H1 (cell line): ENCODE results near the gene RPL7A. TPM values are rescaled to one million over a fixed set of nuclear protein-coding genes. Genes with fewer than 3 reads are reported as not detected.
"Not testable (repeated sequence)": the region's sequence is repeated elsewhere in the genome, so short reads cannot be mapped to it uniquely, and the experiment has no call there.

Source experiments
- CTCF ChIA-PET: fragments of 300-600 bp; sonication (Branson Sonifier 250); formaldehyde crosslinking; loops from one replicate; lab custom pipeline; 2021; ENCODE audit not compliant: partially characterized antibody; lab: Charles Lee
- POLR2A ChIA-PET: fragments of 300-600 bp; sonication (Branson Sonifier 250); formaldehyde crosslinking; loops from one replicate; lab custom pipeline; 2021; ENCODE audit warnings: inconsistent platforms; ENCODE audit not compliant: partially characterized antibody; lab: Charles Lee
- DNase-seq, 2 experiments: peaks; one replicate each; pipeline versions ENCODE4 v3.0.0 to v3.0.0-alpha.2; 2010 to 2022; ENCODE audit warnings: low spot score in 2 of 2, low read depth in 1 of 2, mixed read lengths in 1 of 2
- FAIRE-seq: peaks from 2 replicates; lab custom pipeline; 2011; peaks lifted over from hg19 to GRCh38; lab: Jason Lieb, UNC
- H2AFZ ChIP-seq: 2 replicates; pipeline ENCODE4 v1.8.1; 2012; ENCODE audit warnings: low read length, inconsistent platforms
- H2AK5ac ChIP-seq: 2 replicates; pipeline ENCODE4 v1.6.1; 2013; ENCODE audit warnings: low read depth, low read length
- H2BK120ac ChIP-seq: replicated peaks from 2 replicates; pipeline ENCODE3; 2013; ENCODE audit warnings: low read depth, low read length, inconsistent platforms
- H2BK12ac ChIP-seq: 2 replicates; pipeline ENCODE4 v1.6.1; 2013; ENCODE audit warnings: low read depth, low read length
- H2BK15ac ChIP-seq: 2 replicates; pipeline ENCODE4 v1.6.1; 2013; ENCODE audit warnings: low read length
- H2BK20ac ChIP-seq: 2 replicates; pipeline ENCODE4 v1.6.1; 2013; ENCODE audit warnings: low read length
- H2BK5ac ChIP-seq: 2 replicates; pipeline ENCODE4 v1.6.1; 2013; ENCODE audit warnings: low read depth, low read length
- H3K14ac ChIP-seq: 2 replicates; pipeline ENCODE4 v1.6.1; 2013; ENCODE audit warnings: inconsistent platforms; ENCODE audit not compliant: insufficient read length
- H3K18ac ChIP-seq: 2 replicates; pipeline ENCODE4 v1.6.1; 2013; ENCODE audit warnings: low read length; ENCODE audit errors: extremely low read depth
- H3K23ac ChIP-seq: 2 replicates; pipeline ENCODE4 v1.6.1; 2013; ENCODE audit warnings: inconsistent platforms; ENCODE audit not compliant: insufficient read length
- H3K23me2 ChIP-seq: 2 replicates; pipeline ENCODE4 v1.6.1; 2013; ENCODE audit warnings: low read depth, low read length
- H3K27ac ChIP-seq: 2 replicates; pipeline ENCODE4 v1.6.1; 2011; ENCODE audit warnings: low read depth, low read length, inconsistent platforms
- H3K27me3 ChIP-seq, 4 experiments: replicated peaks in 1 of 4; 1 replicate in 1 of 4; 2 replicates in 3 of 4; pipeline versions ENCODE4 v1.6.1 to v1.8.1; 2011 to 2013; ENCODE audit warnings: low read length in 3 of 4, mild to moderate bottlenecking in 3 of 4, inconsistent platforms in 2 of 4, mixed read lengths in 2 of 4, moderate library complexity in 1 of 4; ENCODE audit not compliant: control insufficient read depth in 3 of 4, insufficient read depth in 3 of 4; ENCODE audit errors: extremely low read depth in 1 of 4
- H3K36me3 ChIP-seq, 4 experiments: 2 replicates each; pipeline versions ENCODE4 v1.6.1 to v1.8.1; 2011 to 2013; ENCODE audit warnings: mild to moderate bottlenecking in 4 of 4, low read length in 3 of 4, moderate library complexity in 2 of 4, control low read depth in 1 of 4, inconsistent platforms in 1 of 4; ENCODE audit not compliant: insufficient read depth in 4 of 4, control insufficient read depth in 2 of 4
- H3K4ac ChIP-seq: replicated peaks from 2 replicates; pipeline ENCODE3; 2013; ENCODE audit warnings: low read length, low read depth, mixed read lengths, inconsistent platforms; ENCODE audit not compliant: insufficient read length
- H3K4me1 ChIP-seq, 4 experiments: replicated peaks in 1 of 4; 1 replicate in 1 of 4; 2 replicates in 3 of 4; pipeline versions ENCODE4 v1.6.1 to v1.8.1; 2011 to 2013; ENCODE audit warnings: low read length in 3 of 4, inconsistent platforms in 2 of 4, mixed read lengths in 1 of 4; ENCODE audit not compliant: insufficient read depth in 4 of 4, control insufficient read depth in 3 of 4
- H3K4me2 ChIP-seq, 2 experiments: 2 replicates each; pipeline versions ENCODE4 v1.6.1 to v1.8.1; 2011 to 2013; ENCODE audit warnings: low read depth in 2 of 2, low read length in 2 of 2, control low read depth in 1 of 2, inconsistent platforms in 1 of 2, mild to moderate bottlenecking in 1 of 2; ENCODE audit not compliant: insufficient read depth in 1 of 2
- H3K4me3 ChIP-seq, 4 experiments: fragments of 200-600, 300-600 bp in 1 of 4; sonication (generic), shearing (Covaris generic), sonication (Bioruptor Twin) in 1 of 4; 2 replicates each; pipeline versions ENCODE4 v1.5.1 to v1.8.1; 2011 to 2016; ENCODE audit warnings: low read length in 4 of 4, low read depth in 3 of 4, control low read depth in 2 of 4, inconsistent platforms in 2 of 4, mild to moderate bottlenecking in 2 of 4, mixed read lengths in 1 of 4, moderate library complexity in 1 of 4; ENCODE audit not compliant: insufficient read depth in 2 of 4; ENCODE audit errors: extremely low read depth in 1 of 4
- H3K56ac ChIP-seq: replicated peaks from 2 replicates; pipeline ENCODE3; 2013; ENCODE audit warnings: low read depth, mild to moderate bottlenecking, mixed read lengths, low read length, inconsistent platforms; ENCODE audit not compliant: insufficient read length
- H3K79me1 ChIP-seq: 2 replicates; pipeline ENCODE4 v1.6.1; 2013; ENCODE audit warnings: low read depth, low read length, control low read depth
- H3K79me2 ChIP-seq, 2 experiments: 2 replicates each; pipeline versions ENCODE4 v1.6.1 to v1.8.1; 2012 to 2013; ENCODE audit warnings: low read length in 2 of 2, mild to moderate bottlenecking in 2 of 2, inconsistent platforms in 1 of 2; ENCODE audit not compliant: insufficient read depth in 2 of 2, control insufficient read depth in 1 of 2
- H3K9ac ChIP-seq, 4 experiments: replicated peaks in 1 of 4; 1 replicate in 1 of 4; 2 replicates in 3 of 4; pipeline versions ENCODE4 v1.6.1 to v1.8.1; 2011 to 2013; ENCODE audit warnings: low read depth in 3 of 4, low read length in 3 of 4, control low read depth in 2 of 4, mild to moderate bottlenecking in 2 of 4, moderate library complexity in 2 of 4, inconsistent platforms in 1 of 4; ENCODE audit errors: extremely low read depth in 1 of 4
- H3K9me3 ChIP-seq, 2 experiments: 2 replicates each; pipeline versions ENCODE4 v1.6.1 to v1.8.1; 2012 to 2013; ENCODE audit warnings: mild to moderate bottlenecking in 2 of 2, moderate library complexity in 2 of 2, control low read depth in 1 of 2, inconsistent platforms in 1 of 2, low read depth in 1 of 2, low read length in 1 of 2, mixed read lengths in 1 of 2; ENCODE audit not compliant: insufficient read depth in 2 of 2
- H4K20me1 ChIP-seq, 2 experiments: replicated peaks in 1 of 2; 2 replicates each; pipeline versions ENCODE3 to v1.8.1; 2011 to 2013; ENCODE audit warnings: inconsistent platforms in 2 of 2, low read length in 2 of 2, mild to moderate bottlenecking in 1 of 2; ENCODE audit not compliant: insufficient read depth in 2 of 2, control insufficient read depth in 1 of 2
- H4K5ac ChIP-seq: 2 replicates; pipeline ENCODE4 v1.6.1; 2013; ENCODE audit warnings: low read length, low read depth, mixed read lengths, inconsistent platforms; ENCODE audit not compliant: insufficient read length
- H4K8ac ChIP-seq: 2 replicates; pipeline ENCODE4 v1.8.0; 2013; ENCODE audit warnings: mild to moderate bottlenecking, moderate library complexity, low read length, inconsistent platforms; ENCODE audit not compliant: insufficient read depth; ENCODE audit errors: extremely low read depth
- H4K91ac ChIP-seq: replicated peaks from 2 replicates; pipeline ENCODE3; 2013; ENCODE audit warnings: low read length, mixed read lengths, inconsistent platforms; ENCODE audit not compliant: insufficient read length
- WGBS, 2 experiments: shearing (Covaris generic) in 1 of 2; methylation state at CpG; one replicate each; pipeline versions ENCODE4 v1.1.6 to v1.1.7; 2013 to 2015; ENCODE audit warnings: low lambda C conversion rate in 2 of 2, mixed read lengths in 2 of 2, inconsistent platforms in 1 of 2, low coverage in 1 of 2, missing lambda C conversion rate in 1 of 2; ENCODE audit not compliant: insufficient replicate concordance in 2 of 2, insufficient coverage in 1 of 2, insufficient read length in 1 of 2; ENCODE audit errors: extremely low coverage in 1 of 2, missing lambda C conversion rate in 1 of 2; 5-methylcytosine and 5-hydroxymethylcytosine counted together
- polyA plus RNA-seq, 7 experiments: library from polyadenylated mRNA; depleted of rRNA in 3 of 7; stranded (reverse) in 5 of 7; unstranded in 2 of 7; fragments of >200 nt in 5 of 7; fragments of 200-250 nt in 2 of 7; gene quantifications; 1 replicate in 5 of 7; 2 replicates in 1 of 7; 4 replicates in 1 of 7; pipeline versions ENCODE4 v1.2.1 to v1.2.3, GENCODE V29; 2011 to 2013; ENCODE audit warnings: missing spikeins in 2 of 7, mixed read lengths in 2 of 7
- total RNA-seq: library from RNA; stranded (reverse); fragmentation: NEBNext Ultra II Directional; extraction: Animal tissue kit (Norgen Biotek cat#: 25700); gene quantifications from 2 replicates; pipeline ENCODE4 v1.2.1, GENCODE V29; 2021

Gene RPL7A
- total and polyA plus RNA-seq, 2 of the 8 experiments (the other 6 are each of a cell fraction or from before 2014, with no cell fraction given) = 2,578 to 2,783 TPM

- CTCF ChIA-PET = interaction anchor here (0.7 to 5.4 kb wide), 8 partner anchors 13 to 163 kb away, joined by 3 to 33 read pairs (median 5); no protein-coding TSS in a partner anchor
- DNase-seq, H3K4me2 ChIP-seq: not testable (repeated sequence)
These were observed 29.3 kb downstream of the RPL7A start for GRCh38 chr9:133377280-133377679.

More at GRCh38 chr9:133377280-133377679, 29.3 kb downstream of the RPL7A start:
- not testable (repeated sequence) for H3K4ac ChIP-seq, H4K5ac ChIP-seq, H2BK20ac ChIP-seq, FAIRE-seq, H3K56ac ChIP-seq, H2AK5ac ChIP-seq, H3K18ac ChIP-seq, H2AFZ ChIP-seq, H3K4me1 ChIP-seq, H2BK5ac ChIP-seq, H4K8ac ChIP-seq, H2BK15ac ChIP-seq, H4K91ac ChIP-seq, H3K9ac ChIP-seq, H2BK12ac ChIP-seq, H3K36me3 ChIP-seq, H3K23me2 ChIP-seq, H3K14ac ChIP-seq, H3K79me1 ChIP-seq, H3K27ac ChIP-seq, H3K4me3 ChIP-seq, H3K23ac ChIP-seq, H3K9me3 ChIP-seq, H2BK120ac ChIP-seq
- POLR2A ChIA-PET = interaction anchor here (0.8 to 19.9 kb wide), 7 partner anchors 11 to 82 kb away, joined by 3 to 461 read pairs (median 6); partner anchors contain the start of genes CACFD1, MED22, REXO4 and RPL7A
- H3K79me2 ChIP-seq = peaks cover 11 to 31% of the 10 kb centered on the region in 2 experiments
- H4K20me1 ChIP-seq = peaks cover 7 to 14% of the 10 kb centered on the region in 2 experiments
- H3K27me3 ChIP-seq = peaks cover 0 to 11% (median 6%) of the 10 kb centered on the region in 4 experiments; a peak in 5 of 7 replicates
- 90% methylated on average over 14 of the region's 14 CpGs; no CpG with 5 or more reads in 1 of the 2 experiments for WGBS, 2 experiments
